Measurements from ENCODE around the gene SNX33.

SNX33 gene
- total RNA-seq = 5.4 to 12.4 (median 8.5) reads per million in 9 experiments

GRCh38 chr15:75647370-75648155 is at the start of gene SNX33:
Gene SNX33, plus strand, starts transcription at chr15:75647912. Its CDS starts 1,191 bp downstream, at chr15:75649103.
- H3K4me3 Mint-ChIP-seq = peak within 1 kb of the TSS; percentile 84 to 86
- H3K27me3 Mint-ChIP-seq = no peaks in the 10 kb centered on the region
- H3K36me3 Mint-ChIP-seq (ENCODE audit: insufficient read depth) = no peaks in the 10 kb centered on the region
- H3K4me1 Mint-ChIP-seq (ENCODE audit: low read depth in 2 of 2) = peaks cover 26 to 44% of the 10 kb centered on the region in 2 donors
- DNase-seq (peak; percentile 27 to 37 (median 29)), ATAC-seq (replicated peaks) (peak; percentile 69)
- H3K27ac Mint-ChIP-seq = peak within 1 kb of the TSS; percentile 15 to 90
- no peaks in the 10 kb centered on the region for H3K9me3 Mint-ChIP-seq

GRCh38 chr15:75598361-75598760 is 49.4 kb upstream of the SNX33 start:
- DNase-seq = no peak
- H3K4me3 Mint-ChIP-seq = peak overlapping the region in 1 of 2 donors; percentile 27
- H3K9me3 Mint-ChIP-seq = no peaks in the 10 kb centered on the region
- ATAC-seq (replicated peaks) = no peak
- H3K4me1 Mint-ChIP-seq (ENCODE audit: low read depth in 2 of 2) = peaks cover 18 to 20% of the 10 kb centered on the region in 2 donors
- peaks cover 30% of the 10 kb centered on the region for H3K36me3 Mint-ChIP-seq (ENCODE audit: insufficient read depth)
- H3K27ac Mint-ChIP-seq = peak overlapping the region; percentile 17 to 61
- H3K27me3 Mint-ChIP-seq = no peaks in the 10 kb centered on the region

- Mint-ChIP-seq H3K27ac (peak overlapping the region in 1 of 2 donors; percentile 17), H3K4me3 (no peak overlapping the region), H3K36me3 (ENCODE audit: insufficient read depth) (peaks cover 31% of the 10 kb centered on the region), H3K9me3 (no peaks in the 10 kb centered on the region), H3K4me1 (ENCODE audit: low read depth in 2 of 2) (peaks cover 18 to 20% of the 10 kb centered on the region in 2 donors), H3K27me3 (no peaks in the 10 kb centered on the region)
- ATAC-seq (replicated peaks) (no peak), DNase-seq (no peak)
These were observed 48.3 kb upstream of the SNX33 start for GRCh38 chr15:75599401-75599800.

- Mint-ChIP-seq H3K27me3 (no peaks in the 10 kb centered on the region), H3K4me1 (ENCODE audit: low read depth in 2 of 2) (peaks cover 36 to 41% of the 10 kb centered on the region in 2 donors), H3K27ac (peak overlapping the region; percentile 75 to 86), H3K4me3 (peak overlapping the region; percentile 66 to 67), H3K9me3 (no peaks in the 10 kb centered on the region), H3K36me3 (ENCODE audit: insufficient read depth) (peaks cover 62% of the 10 kb centered on the region)
- ATAC-seq (replicated peaks) = no peak
- DNase-seq = no peak
These were observed 41.7 kb upstream of the SNX33 start for GRCh38 chr15:75606026-75606425.

- peak in 2 of 3 experiments; percentile 6 to 22 for DNase-seq
- Mint-ChIP-seq H3K4me1 (ENCODE audit: low read depth in 2 of 2) (peaks cover 36 to 41% of the 10 kb centered on the region in 2 donors), H3K27ac (peak overlapping the region; percentile 75 to 86), H3K27me3 (no peaks in the 10 kb centered on the region), H3K36me3 (ENCODE audit: insufficient read depth) (peaks cover 57% of the 10 kb centered on the region), H3K9me3 (no peaks in the 10 kb centered on the region), H3K4me3 (peak overlapping the region; percentile 66 to 67)
- ATAC-seq (replicated peaks) = peak; percentile 82
These were observed 40.7 kb upstream of the SNX33 start for GRCh38 chr15:75606711-75607699.

- Mint-ChIP-seq H3K4me1 (ENCODE audit: low read depth in 2 of 2) (peaks cover 16 to 20% of the 10 kb centered on the region in 2 donors), H3K36me3 (ENCODE audit: insufficient read depth) (peaks cover 62% of the 10 kb centered on the region), H3K4me3 (no peak overlapping the region)
These were observed 30.9 kb upstream of the SNX33 start for GRCh38 chr15:75616766-75617165.

GRCh38 chr15:75620058-75620820 is 27.5 kb upstream of the SNX33 start:
- ATAC-seq (replicated peaks) = no peak
- DNase-seq = no peak
- no peaks in the 10 kb centered on the region for H3K27me3 Mint-ChIP-seq
- H3K27ac Mint-ChIP-seq = peak overlapping the region; percentile 75 to 91
- peaks cover 16 to 18% of the 10 kb centered on the region in 2 donors for H3K4me1 Mint-ChIP-seq (ENCODE audit: low read depth in 2 of 2)
- peak overlapping the region in 1 of 2 donors; percentile 32 for H3K4me3 Mint-ChIP-seq
- H3K9me3 Mint-ChIP-seq = no peaks in the 10 kb centered on the region
- peaks cover 51% of the 10 kb centered on the region for H3K36me3 Mint-ChIP-seq (ENCODE audit: insufficient read depth)

More at GRCh38 chr15:75616766-75617165, 30.9 kb upstream of the SNX33 start:
- no peaks in the 10 kb centered on the region for H3K27me3 Mint-ChIP-seq
- DNase-seq = no peak
- no peaks in the 10 kb centered on the region for H3K9me3 Mint-ChIP-seq
- peak overlapping the region in 1 of 2 donors; percentile 24 for H3K27ac Mint-ChIP-seq
- ATAC-seq (replicated peaks) = no peak

GRCh38 chr15:75620841-75621391 is 26.8 kb upstream of the SNX33 start:
- no peak for DNase-seq

GRCh38 chr15:75622505-75622904 is 25.2 kb upstream of the SNX33 start:
- Mint-ChIP-seq H3K4me1 (ENCODE audit: low read depth in 2 of 2) (peaks cover 24 to 25% of the 10 kb centered on the region in 2 donors), H3K4me3 (no peak overlapping the region), H3K9me3 (no peaks in the 10 kb centered on the region), H3K36me3 (ENCODE audit: insufficient read depth) (peaks cover 43% of the 10 kb centered on the region), H3K27me3 (no peaks in the 10 kb centered on the region), H3K27ac (no peak overlapping the region)
- DNase-seq (no peak), ATAC-seq (replicated peaks) (no peak)

More at GRCh38 chr15:75620841-75621391, 26.8 kb upstream of the SNX33 start:
- no peak for ATAC-seq (replicated peaks)
- Mint-ChIP-seq H3K9me3 (no peaks in the 10 kb centered on the region), H3K27ac (peak overlapping the region; percentile 75 to 91), H3K36me3 (ENCODE audit: insufficient read depth) (peaks cover 51% of the 10 kb centered on the region), H3K27me3 (no peaks in the 10 kb centered on the region), H3K4me3 (peak overlapping the region; percentile 3 to 32), H3K4me1 (ENCODE audit: low read depth in 2 of 2) (peaks cover 18 to 20% of the 10 kb centered on the region in 2 donors)

GRCh38 chr15:75625542-75626347 is 22.0 kb upstream of the SNX33 start, which contains the start of gene SNUPN:
Gene SNUPN, minus strand, starts transcription at chr15:75625725. Its CDS starts 4,674 bp downstream, at chr15:75621051.
- H3K9me3 Mint-ChIP-seq = no peaks in the 10 kb centered on the region
- no peaks in the 10 kb centered on the region for H3K27me3 Mint-ChIP-seq
- DNase-seq (peak; percentile 84 to 86 (median 85)), ATAC-seq (replicated peaks) (peak; percentile 93)
- peaks cover 22% of the 10 kb centered on the region for H3K36me3 Mint-ChIP-seq (ENCODE audit: insufficient read depth)
- H3K27ac Mint-ChIP-seq = peak within 1 kb of the TSS; percentile 94 to 98
- peaks cover 17% of the 10 kb centered on the region in 2 donors for H3K4me1 Mint-ChIP-seq (ENCODE audit: low read depth in 2 of 2)
- H3K4me3 Mint-ChIP-seq = peak within 1 kb of the TSS; percentile 84 to 98

GRCh38 chr15:75631935-75632334 is 15.8 kb upstream of the SNX33 start:
- Mint-ChIP-seq H3K36me3 (ENCODE audit: insufficient read depth) (peaks cover 12% of the 10 kb centered on the region), H3K27ac (no peak overlapping the region), H3K4me3 (no peak overlapping the region), H3K27me3 (no peaks in the 10 kb centered on the region), H3K4me1 (ENCODE audit: low read depth in 2 of 2) (peaks cover 2 to 5% of the 10 kb centered on the region in 2 donors), H3K9me3 (no peaks in the 10 kb centered on the region)
- ATAC-seq (replicated peaks) (no peak), DNase-seq (no peak)

All from effector memory CD8-positive, alpha-beta T cell (primary cell).